H9 (cell line): ENCODE data around the gene WIPI1. TPM values are rescaled to one million over a fixed set of nuclear protein-coding genes. Genes with fewer than 3 reads are reported as not detected.
A peak's percentile ranks its signal among the peaks of the same experiment; 100 is the strongest.

ENCODE experiments used
- DNase-seq: peaks from one replicate; pipeline ENCODE4 v3.0.0-alpha.2; 2017
- H2AFZ ChIP-seq: one replicate; pipeline ENCODE4 v1.6.1; 2013; ENCODE audit warnings: mild to moderate bottlenecking, low read length, control low read depth, moderate library complexity
- H2AK5ac ChIP-seq: 2 replicates; pipeline ENCODE4 v1.6.1; 2013; ENCODE audit warnings: low read length, control low read depth, mixed read lengths; ENCODE audit not compliant: insufficient read length
- H2BK120ac ChIP-seq: one replicate; pipeline ENCODE4 v1.6.1; 2013; ENCODE audit warnings: low read depth, mild to moderate bottlenecking, low read length, control low read depth, inconsistent platforms; ENCODE audit not compliant: poor library complexity, severe bottlenecking
- H2BK12ac ChIP-seq: 2 replicates; pipeline ENCODE4 v1.6.1; 2013; ENCODE audit warnings: low read length, control low read depth, mixed read lengths, low read depth; ENCODE audit not compliant: insufficient read length
- H2BK15ac ChIP-seq: 2 replicates; pipeline ENCODE4 v1.6.1; 2013; ENCODE audit warnings: low read depth, low read length, control low read depth
- H2BK20ac ChIP-seq: one replicate; pipeline ENCODE4 v1.6.1; 2013; ENCODE audit warnings: low read depth, mild to moderate bottlenecking, low read length, control low read depth, inconsistent platforms; ENCODE audit not compliant: poor library complexity, severe bottlenecking
- H2BK5ac ChIP-seq: 2 replicates; pipeline ENCODE4 v1.6.1; 2013; ENCODE audit warnings: low read length, control low read depth, mixed read lengths; ENCODE audit not compliant: insufficient read length
- H3K14ac ChIP-seq: 2 replicates; pipeline ENCODE4 v1.6.1; 2013; ENCODE audit warnings: low read length, control low read depth; ENCODE audit not compliant: insufficient read depth
- H3K18ac ChIP-seq: 2 replicates; pipeline ENCODE4 v1.6.1; 2013; ENCODE audit warnings: low read depth, mild to moderate bottlenecking, mixed read lengths, low read length, control low read depth; ENCODE audit not compliant: insufficient read length
- H3K23ac ChIP-seq: 2 replicates; pipeline ENCODE4 v1.6.1; 2013; ENCODE audit warnings: low read length, control low read depth, mixed read lengths, low read depth; ENCODE audit not compliant: insufficient read length
- H3K23me2 ChIP-seq: 2 replicates; pipeline ENCODE4 v1.6.1; 2013; ENCODE audit warnings: low read depth, mild to moderate bottlenecking, mixed read lengths, low read length, control low read depth; ENCODE audit not compliant: insufficient read length, poor library complexity, severe bottlenecking
- H3K27ac ChIP-seq: 2 replicates; pipeline ENCODE4 v1.5.1; 2013; ENCODE audit warnings: low read length, control low read depth, mixed read lengths, low read depth; ENCODE audit not compliant: insufficient read length
- H3K27me3 ChIP-seq: 2 replicates; pipeline ENCODE4 v1.6.1; 2013; ENCODE audit warnings: low read length, control low read depth, inconsistent platforms; ENCODE audit not compliant: insufficient read depth
- H3K4ac ChIP-seq: 2 replicates; pipeline ENCODE4 v1.6.1; 2013; ENCODE audit warnings: low read depth, mild to moderate bottlenecking, control low read depth, inconsistent platforms, low read length, moderate library complexity
- H3K4me1 ChIP-seq: 2 replicates; pipeline ENCODE4 v1.6.1; 2013; ENCODE audit warnings: low read length, control low read depth, inconsistent platforms; ENCODE audit not compliant: insufficient read depth
- H3K4me2 ChIP-seq: 2 replicates; pipeline ENCODE4 v1.6.1; 2013; ENCODE audit warnings: low read length, control low read depth, mixed read lengths; ENCODE audit not compliant: insufficient read length, insufficient read depth
- H3K56ac ChIP-seq: 2 replicates; pipeline ENCODE4 v1.6.1; 2013; ENCODE audit warnings: low read depth, mild to moderate bottlenecking, mixed read lengths, low read length, control low read depth; ENCODE audit not compliant: insufficient read length
- H3K79me1 ChIP-seq: 2 replicates; pipeline ENCODE4 v1.6.1; 2013; ENCODE audit warnings: low read depth, mild to moderate bottlenecking, moderate library complexity, low read length, control low read depth, inconsistent platforms; ENCODE audit not compliant: insufficient read depth, poor library complexity, severe bottlenecking
- H3K79me2 ChIP-seq: 2 replicates; pipeline ENCODE4 v1.6.1; 2013; ENCODE audit warnings: low read length, control low read depth, inconsistent platforms; ENCODE audit not compliant: insufficient read depth
- H3K9ac ChIP-seq: 2 replicates; pipeline ENCODE4 v1.6.1; 2013; ENCODE audit warnings: low read length, control low read depth, mixed read lengths; ENCODE audit not compliant: insufficient read length; ENCODE audit errors: extremely low read depth
- H3K9me3 ChIP-seq: one replicate; pipeline ENCODE4 v1.6.1; 2013; ENCODE audit warnings: low read depth, low read length, inconsistent platforms; ENCODE audit not compliant: control insufficient read depth
- H3T11ph ChIP-seq: one replicate; pipeline ENCODE4 v1.6.1; 2013; ENCODE audit warnings: mild to moderate bottlenecking, low read length, control low read depth, inconsistent platforms
- H4K20me1 ChIP-seq: one replicate; pipeline ENCODE4 v1.6.1; 2013; ENCODE audit not compliant: control insufficient read depth, insufficient read length, insufficient read depth
- H4K5ac ChIP-seq: 2 replicates; pipeline ENCODE4 v1.6.1; 2013; ENCODE audit warnings: low read depth, mild to moderate bottlenecking, mixed read lengths, low read length, control low read depth; ENCODE audit not compliant: insufficient read length
- H4K8ac ChIP-seq: replicated peaks from 2 replicates; pipeline ENCODE4 v1.6.1; 2013; ENCODE audit warnings: low read length, control low read depth, mixed read lengths, low read depth; ENCODE audit not compliant: insufficient read length
- H4K91ac ChIP-seq: 2 replicates; pipeline ENCODE4 v1.6.1; 2013; ENCODE audit warnings: low read depth, mild to moderate bottlenecking, moderate library complexity, mixed read lengths, low read length, control low read depth; ENCODE audit not compliant: insufficient read length
- H3K27ac Mint-ChIP-seq, 3 experiments: 2 replicates in 2 of 3; 3 replicates in 1 of 3; pipeline ENCODE4 v1.8.0; 2020 to 2021; ENCODE audit warnings: mixed read lengths in 3 of 3, mild to moderate bottlenecking in 1 of 3, moderate library complexity in 1 of 3
- H3K27me3 Mint-ChIP-seq: 2 replicates; pipeline ENCODE4 v1.8.0; 2021; ENCODE audit warnings: low read depth, mild to moderate bottlenecking, moderate library complexity, mixed read lengths
- H3K36me3 Mint-ChIP-seq, 3 experiments: 2 replicates in 2 of 3; 3 replicates in 1 of 3; pipeline ENCODE4 v1.8.0; 2020 to 2021; ENCODE audit warnings: low read depth in 3 of 3, mixed read lengths in 3 of 3; ENCODE audit not compliant: insufficient read depth in 1 of 3
- H3K4me1 Mint-ChIP-seq, 2 experiments: 2 replicates each; pipeline ENCODE4 v1.8.0; 2020; ENCODE audit warnings: mixed read lengths in 2 of 2
- H3K4me3 Mint-ChIP-seq, 2 experiments: 2 replicates in 1 of 2; 3 replicates in 1 of 2; pipeline ENCODE4 v1.8.0; 2020 to 2021; ENCODE audit warnings: mild to moderate bottlenecking in 2 of 2, mixed read lengths in 2 of 2, moderate library complexity in 1 of 2
- H3K9me3 Mint-ChIP-seq, 2 experiments: 2 replicates in 1 of 2; 3 replicates in 1 of 2; pipeline ENCODE4 v1.8.0; 2020; ENCODE audit warnings: mild to moderate bottlenecking in 2 of 2, mixed read lengths in 2 of 2, moderate library complexity in 1 of 2
- CTCF ChIP-seq: fragments of 200-600 bp; sonication (generic); conservative IDR thresholded peaks from 3 replicates; pipeline ENCODE4 v1.8.0; 2021; ENCODE audit warnings: antibody characterized with exemption, mild to moderate bottlenecking
- WGBS: extraction: QIAGEN DNeasy Blood & Tissue Kit; methylation state at CpG from one replicate; pipeline ENCODE4 v1.1.7; 2013; ENCODE audit warnings: missing lambda C conversion rate, low lambda C conversion rate, mixed read lengths; ENCODE audit not compliant: insufficient read length; ENCODE audit errors: extremely low coverage; 5-methylcytosine and 5-hydroxymethylcytosine counted together
- total RNA-seq: library from RNA; stranded (reverse); gene quantifications from 2 replicates; pipeline ENCODE4 v1.2.1, GENCODE V29; 2021

The WIPI1 gene
- total RNA-seq, 1 experiment from 2014 or later, result 15.4 TPM

GRCh38 chr17:68463211-68464019 lies 6.1 kb upstream of the WIPI1 start:
- DNase-seq, result no peak
- Mint-ChIP-seq H3K4me3 (peak overlapping the region in 1 of 2 experiments; percentile 53; a peak in 1 of 5 replicates), H3K36me3 (no peaks in the 10 kb centered on the region), H3K27me3 (no peaks in the 10 kb centered on the region; the same call in 1 of the 2 replicates), H3K9me3 (no peaks in the 10 kb centered on the region), H3K4me1 (peaks cover 23 to 24% of the 10 kb centered on the region in 2 experiments), H3K27ac (peak overlapping the region in 1 of 3 experiments; percentile 80; a peak in 1 of 7 replicates)
- no peaks in the 10 kb centered on the region for H3K79me1 ChIP-seq
- H4K20me1 ChIP-seq, result no peaks in the 10 kb centered on the region
- no CpG with 5 or more reads among the region's 6 CpGs for WGBS
- H3K79me2 ChIP-seq, result no peaks in the 10 kb centered on the region
- H3K23ac ChIP-seq, result no peak overlapping the region
- peak; percentile 3; the same call in 1 of the 3 replicates for TF ChIP-seq CTCF
- H3K4ac ChIP-seq, result no peak overlapping the region
- no peak overlapping the region for H3K9ac ChIP-seq
- no peak overlapping the region for H3T11ph ChIP-seq
- H2BK120ac ChIP-seq, result no peak overlapping the region
- H3K27ac ChIP-seq, result no peak overlapping the region
- no peak overlapping the region for H3K56ac ChIP-seq
- no peaks in the 10 kb centered on the region for H3K9me3 ChIP-seq
- no peak overlapping the region for H2BK12ac ChIP-seq
- no peaks in the 10 kb centered on the region for H3K23me2 ChIP-seq
- no peak overlapping the region for H4K8ac ChIP-seq
- H2AFZ ChIP-seq, result no peak overlapping the region
- no peak overlapping the region for H3K14ac ChIP-seq
- no peak overlapping the region for H3K18ac ChIP-seq
- H4K91ac ChIP-seq, result no peak overlapping the region
- H3K4me2 ChIP-seq, result peak overlapping the region; percentile 56
- H2BK15ac ChIP-seq, result no peak overlapping the region
- no peak overlapping the region for H2AK5ac ChIP-seq
- H4K5ac ChIP-seq, result no peak overlapping the region
- peaks cover 7% of the 10 kb centered on the region; the same call in 1 of the 2 replicates for H3K4me1 ChIP-seq
- H2BK20ac ChIP-seq, result no peak overlapping the region
- no peaks in the 10 kb centered on the region for H3K27me3 ChIP-seq
- no peak overlapping the region for H2BK5ac ChIP-seq
